K562 (cell line): ENCODE data around the gene METTL25B. TPM values are rescaled to one million over a fixed set of nuclear protein-coding genes. Genes with fewer than 3 reads are reported as not detected.
A peak's percentile ranks its signal among the peaks of the same experiment; 100 is the strongest.

ENCODE experiments used
- CAMTA2 ChIP-seq: fragments of 250-450 bp; sonication (Bioruptor Pico); conservative IDR thresholded peaks from 2 replicates; pipeline ENCODE4 v1.5.1; 2022
- MBD2 ChIP-seq: sonication (generic); IDR thresholded peaks from 2 replicates; pipeline ENCODE4 v1.6.1; 2016; ENCODE audit warnings: low read depth, borderline replicate concordance
- PML ChIP-seq: IDR thresholded peaks from 2 replicates; pipeline ENCODE4 v1.6.1; 2012; ENCODE audit warnings: low read length, inconsistent platforms
- SIN3A ChIP-seq, 2 experiments: fragments of 150-350 bp in 1 of 2; IDR thresholded peaks; 2 replicates each; pipeline ENCODE4 v1.6.1; 2011 to 2016; ENCODE audit warnings: borderline replicate concordance in 2 of 2, low read depth in 2 of 2, low read length in 2 of 2, mild to moderate bottlenecking in 2 of 2, moderate library complexity in 2 of 2; ENCODE audit not compliant: control insufficient read depth in 1 of 2
- TAF7 ChIP-seq: fragments of 450-650 bp; IDR thresholded peaks from 2 replicates; pipeline ENCODE4 v1.6.1; 2016; ENCODE audit warnings: missing genetic modification characterization, missing compliant biosample characterization
- ZFP1 ChIP-seq: fragments of 450-650 bp; formaldehyde crosslinking; IDR thresholded peaks from 2 replicates; pipeline ENCODE4 v1.4.0; 2020; ENCODE audit warnings: mild to moderate bottlenecking, mixed read lengths
- ZNF23 ChIP-seq: fragments of 250-450 bp; sonication (Bioruptor Pico); IDR thresholded peaks from 2 replicates; pipeline ENCODE4 v1.4.0; 2020; ENCODE audit warnings: mild to moderate bottlenecking
- ZNF239 ChIP-seq: fragments of 250-450 bp; sonication (Bioruptor Pico); IDR thresholded peaks from 2 replicates; pipeline ENCODE4 v1.4.0; 2020; ENCODE audit warnings: mild to moderate bottlenecking
- polyA plus RNA-seq, 8 experiments: library from polyadenylated mRNA; depleted of rRNA in 4 of 8; stranded (reverse) in 5 of 8; unstranded in 3 of 8; fragments of >200 nt; fragmentation: Nextera tagmentation in 2 of 8; fragmentation: Illumina TruSeq in 1 of 8; extraction: Ambion mirVana in 2 of 8; extraction: Trizol in 1 of 8; gene quantifications; 2 replicates each; pipeline versions ENCODE4 v1.2.1 to v1.2.3, GENCODE V29; 2011 to 2014; ENCODE audit warnings: inconsistent platforms in 1 of 8, missing spikeins in 1 of 8
- total RNA-seq, 7 experiments: library from RNA; depleted of rRNA in 6 of 7; stranded (reverse); fragments of >200 nt in 6 of 7; fragmentation: Illumina TruSeq in 2 of 7; extraction: Trizol in 2 of 7; gene quantifications; 2 replicates each; pipeline versions ENCODE4 v1.2.1 to v1.2.3, GENCODE V29; 2011 to 2021; ENCODE audit warnings: low replicate concordance in 1 of 7
- TF ChIP-seq, protein P1 (sequence below): sonication (generic); formaldehyde crosslinking; IDR thresholded peaks from 2 replicates; pipeline ENCODE4 v1.8.1; 2023; ENCODE audit warnings: mild to moderate bottlenecking, missing genetic modification reagents
- TF ChIP-seq, protein P2 (sequence below): sonication (generic); formaldehyde crosslinking; IDR thresholded peaks from 2 replicates; pipeline ENCODE4 v1.8.0; 2022; ENCODE audit warnings: missing genetic modification reagents, mild to moderate bottlenecking, moderate library complexity, borderline replicate concordance
- TF ChIP-seq, protein P3 (sequence below), 3 experiments: fragments of 200-800 bp in 1 of 3; fragments of 250-450 bp in 1 of 3; fragments of 450-650 bp in 1 of 3; sonication (Bioruptor Pico) in 1 of 3; sonication (Bioruptor generic) in 1 of 3; formaldehyde crosslinking in 1 of 3; IDR thresholded peaks; 2 replicates each; pipeline versions ENCODE4 v1.6.1 to v1.8.0; 2016 to 2022; ENCODE audit warnings: mild to moderate bottlenecking in 2 of 3, missing genetic modification characterization in 2 of 3, missing compliant biosample characterization in 1 of 3, moderate library complexity in 1 of 3
- TF ChIP-seq, protein P4 (sequence below): sonication (generic); formaldehyde crosslinking; IDR thresholded peaks from 2 replicates; pipeline ENCODE4 v1.8.0; 2022; ENCODE audit warnings: missing genetic modification reagents, mild to moderate bottlenecking, borderline replicate concordance
- TF ChIP-seq, protein P5 (sequence below): fragments of 250-450 bp; sonication (Bioruptor Pico); IDR thresholded peaks from 2 replicates; pipeline ENCODE4 v1.4.0; 2020; ENCODE audit warnings: mild to moderate bottlenecking, moderate library complexity

The METTL25B gene
- total and polyA plus RNA-seq, 9 of the 15 experiments (the other 6 are each of a cell fraction or from before 2014, with no cell fraction given), result 7.7 to 48.3 (median 33.1) TPM

DNA sequence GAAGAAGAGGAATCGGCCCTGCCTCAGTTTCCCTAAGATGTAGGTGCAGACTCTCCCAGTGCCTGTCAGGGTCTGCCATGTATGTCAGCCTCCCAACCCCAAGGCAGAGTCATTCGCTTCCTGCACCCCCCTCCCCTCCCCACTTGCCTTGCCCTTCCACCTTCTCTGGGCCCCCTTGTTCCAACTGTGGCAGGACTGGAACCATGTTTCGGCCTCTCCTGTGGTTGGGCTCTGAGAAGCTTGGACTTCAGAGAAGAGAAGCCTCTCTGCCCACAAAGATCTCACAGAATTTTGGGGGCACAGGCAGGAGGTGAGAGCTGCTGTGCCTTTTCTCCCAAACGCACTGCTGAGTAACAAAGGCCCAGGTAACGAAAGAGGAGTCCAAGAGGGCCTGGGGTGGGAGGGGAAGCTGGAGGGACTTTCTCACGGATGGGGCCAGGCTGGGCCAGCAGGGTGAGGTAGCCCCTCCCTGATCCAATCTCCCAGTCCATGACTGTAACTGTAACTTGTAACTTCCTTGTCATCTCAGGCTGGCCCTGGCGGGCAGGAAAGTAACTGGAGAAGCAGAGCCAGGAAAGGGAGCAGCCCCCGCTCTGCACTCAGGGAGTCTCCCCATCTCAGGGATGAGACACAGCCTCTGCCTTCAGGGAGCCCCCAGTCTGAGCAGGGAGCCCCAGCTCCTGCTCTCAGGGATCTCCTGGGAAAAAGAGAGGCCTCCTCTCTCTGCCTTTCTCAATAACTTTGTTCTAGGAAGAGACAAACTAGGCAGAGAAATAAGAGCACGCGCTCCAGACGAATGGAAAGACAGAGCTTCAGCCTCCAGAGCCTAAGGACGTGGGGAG lies 34.2 kb upstream of the METTL25B start (continued):
- TF ChIP-seq, protein P1, sequence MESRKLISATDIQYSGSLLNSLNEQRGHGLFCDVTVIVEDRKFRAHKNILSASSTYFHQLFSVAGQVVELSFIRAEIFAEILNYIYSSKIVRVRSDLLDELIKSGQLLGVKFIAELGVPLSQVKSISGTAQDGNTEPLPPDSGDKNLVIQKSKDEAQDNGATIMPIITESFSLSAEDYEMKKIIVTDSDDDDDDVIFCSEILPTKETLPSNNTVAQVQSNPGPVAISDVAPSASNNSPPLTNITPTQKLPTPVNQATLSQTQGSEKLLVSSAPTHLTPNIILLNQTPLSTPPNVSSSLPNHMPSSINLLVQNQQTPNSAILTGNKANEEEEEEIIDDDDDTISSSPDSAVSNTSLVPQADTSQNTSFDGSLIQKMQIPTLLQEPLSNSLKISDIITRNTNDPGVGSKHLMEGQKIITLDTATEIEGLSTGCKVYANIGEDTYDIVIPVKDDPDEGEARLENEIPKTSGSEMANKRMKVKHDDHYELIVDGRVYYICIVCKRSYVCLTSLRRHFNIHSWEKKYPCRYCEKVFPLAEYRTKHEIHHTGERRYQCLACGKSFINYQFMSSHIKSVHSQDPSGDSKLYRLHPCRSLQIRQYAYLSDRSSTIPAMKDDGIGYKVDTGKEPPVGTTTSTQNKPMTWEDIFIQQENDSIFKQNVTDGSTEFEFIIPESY (CRISPR knock-in tag), result peak; percentile 46; the same call in 1 of the 2 replicates
- no peak for TF ChIP-seq TAF7 (tag)
- TF ChIP-seq ZNF239 (CRISPR knock-in tag), result peak; percentile 59; the same call in 1 of the 2 replicates
- TF ChIP-seq, protein P2, sequence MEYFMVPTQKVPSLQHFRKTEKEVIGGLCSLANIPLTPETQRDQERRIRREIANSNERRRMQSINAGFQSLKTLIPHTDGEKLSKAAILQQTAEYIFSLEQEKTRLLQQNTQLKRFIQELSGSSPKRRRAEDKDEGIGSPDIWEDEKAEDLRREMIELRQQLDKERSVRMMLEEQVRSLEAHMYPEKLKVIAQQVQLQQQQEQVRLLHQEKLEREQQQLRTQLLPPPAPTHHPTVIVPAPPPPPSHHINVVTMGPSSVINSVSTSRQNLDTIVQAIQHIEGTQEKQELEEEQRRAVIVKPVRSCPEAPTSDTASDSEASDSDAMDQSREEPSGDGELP (CRISPR knock-in tag), result peak; percentile 70; the same call in 1 of the 2 replicates
- no peak for TF ChIP-seq CAMTA2 (CRISPR knock-in tag)
- no peak for TF ChIP-seq MBD2
- TF ChIP-seq PML, result peak; percentile 24; the same call in 1 of the 2 replicates
- TF ChIP-seq, protein P3, sequence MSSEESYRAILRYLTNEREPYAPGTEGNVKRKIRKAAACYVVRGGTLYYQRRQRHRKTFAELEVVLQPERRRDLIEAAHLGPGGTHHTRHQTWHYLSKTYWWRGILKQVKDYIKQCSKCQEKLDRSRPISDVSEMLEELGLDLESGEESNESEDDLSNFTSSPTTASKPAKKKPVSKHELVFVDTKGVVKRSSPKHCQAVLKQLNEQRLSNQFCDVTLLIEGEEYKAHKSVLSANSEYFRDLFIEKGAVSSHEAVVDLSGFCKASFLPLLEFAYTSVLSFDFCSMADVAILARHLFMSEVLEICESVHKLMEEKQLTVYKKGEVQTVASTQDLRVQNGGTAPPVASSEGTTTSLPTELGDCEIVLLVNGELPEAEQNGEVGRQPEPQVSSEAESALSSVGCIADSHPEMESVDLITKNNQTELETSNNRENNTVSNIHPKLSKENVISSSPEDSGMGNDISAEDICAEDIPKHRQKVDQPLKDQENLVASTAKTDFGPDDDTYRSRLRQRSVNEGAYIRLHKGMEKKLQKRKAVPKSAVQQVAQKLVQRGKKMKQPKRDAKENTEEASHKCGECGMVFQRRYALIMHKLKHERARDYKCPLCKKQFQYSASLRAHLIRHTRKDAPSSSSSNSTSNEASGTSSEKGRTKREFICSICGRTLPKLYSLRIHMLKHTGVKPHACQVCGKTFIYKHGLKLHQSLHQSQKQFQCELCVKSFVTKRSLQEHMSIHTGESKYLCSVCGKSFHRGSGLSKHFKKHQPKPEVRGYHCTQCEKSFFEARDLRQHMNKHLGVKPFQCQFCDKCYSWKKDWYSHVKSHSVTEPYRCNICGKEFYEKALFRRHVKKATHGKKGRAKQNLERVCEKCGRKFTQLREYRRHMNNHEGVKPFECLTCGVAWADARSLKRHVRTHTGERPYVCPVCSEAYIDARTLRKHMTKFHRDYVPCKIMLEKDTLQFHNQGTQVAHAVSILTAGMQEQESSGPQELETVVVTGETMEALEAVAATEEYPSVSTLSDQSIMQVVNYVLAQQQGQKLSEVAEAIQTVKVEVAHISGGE (CRISPR knock-in tag; IDR thresholded peaks at IDR 0.05), result no peak; a peak in 1 of 6 replicates
- no peak for TF ChIP-seq ZNF23
- TF ChIP-seq, protein P4, sequence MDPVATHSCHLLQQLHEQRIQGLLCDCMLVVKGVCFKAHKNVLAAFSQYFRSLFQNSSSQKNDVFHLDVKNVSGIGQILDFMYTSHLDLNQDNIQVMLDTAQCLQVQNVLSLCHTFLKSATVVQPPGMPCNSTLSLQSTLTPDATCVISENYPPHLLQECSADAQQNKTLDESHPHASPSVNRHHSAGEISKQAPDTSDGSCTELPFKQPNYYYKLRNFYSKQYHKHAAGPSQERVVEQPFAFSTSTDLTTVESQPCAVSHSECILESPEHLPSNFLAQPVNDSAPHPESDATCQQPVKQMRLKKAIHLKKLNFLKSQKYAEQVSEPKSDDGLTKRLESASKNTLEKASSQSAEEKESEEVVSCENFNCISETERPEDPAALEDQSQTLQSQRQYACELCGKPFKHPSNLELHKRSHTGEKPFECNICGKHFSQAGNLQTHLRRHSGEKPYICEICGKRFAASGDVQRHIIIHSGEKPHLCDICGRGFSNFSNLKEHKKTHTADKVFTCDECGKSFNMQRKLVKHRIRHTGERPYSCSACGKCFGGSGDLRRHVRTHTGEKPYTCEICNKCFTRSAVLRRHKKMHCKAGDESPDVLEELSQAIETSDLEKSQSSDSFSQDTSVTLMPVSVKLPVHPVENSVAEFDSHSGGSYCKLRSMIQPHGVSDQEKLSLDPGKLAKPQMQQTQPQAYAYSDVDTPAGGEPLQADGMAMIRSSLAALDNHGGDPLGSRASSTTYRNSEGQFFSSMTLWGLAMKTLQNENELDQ, result no peak
- TF ChIP-seq SIN3A (IDR thresholded peaks at IDR 0.05; ENCODE audit: borderline replicate concordance in 2 of 2, control insufficient read depth in 1 of 2, low read depth in 2 of 2, low read length in 2 of 2), result no peak
- TF ChIP-seq, protein P5, sequence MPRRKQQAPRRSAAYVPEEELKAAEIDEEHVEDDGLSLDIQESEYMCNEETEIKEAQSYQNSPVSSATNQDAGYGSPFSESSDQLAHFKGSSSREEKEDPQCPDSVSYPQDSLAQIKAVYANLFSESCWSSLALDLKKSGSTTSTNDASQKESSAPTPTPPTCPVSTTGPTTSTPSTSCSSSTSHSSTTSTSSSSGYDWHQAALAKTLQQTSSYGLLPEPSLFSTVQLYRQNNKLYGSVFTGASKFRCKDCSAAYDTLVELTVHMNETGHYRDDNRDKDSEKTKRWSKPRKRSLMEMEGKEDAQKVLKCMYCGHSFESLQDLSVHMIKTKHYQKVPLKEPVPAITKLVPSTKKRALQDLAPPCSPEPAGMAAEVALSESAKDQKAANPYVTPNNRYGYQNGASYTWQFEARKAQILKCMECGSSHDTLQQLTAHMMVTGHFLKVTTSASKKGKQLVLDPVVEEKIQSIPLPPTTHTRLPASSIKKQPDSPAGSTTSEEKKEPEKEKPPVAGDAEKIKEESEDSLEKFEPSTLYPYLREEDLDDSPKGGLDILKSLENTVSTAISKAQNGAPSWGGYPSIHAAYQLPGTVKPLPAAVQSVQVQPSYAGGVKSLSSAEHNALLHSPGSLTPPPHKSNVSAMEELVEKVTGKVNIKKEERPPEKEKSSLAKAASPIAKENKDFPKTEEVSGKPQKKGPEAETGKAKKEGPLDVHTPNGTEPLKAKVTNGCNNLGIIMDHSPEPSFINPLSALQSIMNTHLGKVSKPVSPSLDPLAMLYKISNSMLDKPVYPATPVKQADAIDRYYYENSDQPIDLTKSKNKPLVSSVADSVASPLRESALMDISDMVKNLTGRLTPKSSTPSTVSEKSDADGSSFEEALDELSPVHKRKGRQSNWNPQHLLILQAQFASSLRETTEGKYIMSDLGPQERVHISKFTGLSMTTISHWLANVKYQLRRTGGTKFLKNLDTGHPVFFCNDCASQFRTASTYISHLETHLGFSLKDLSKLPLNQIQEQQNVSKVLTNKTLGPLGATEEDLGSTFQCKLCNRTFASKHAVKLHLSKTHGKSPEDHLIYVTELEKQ (CRISPR knock-in tag), result no peak
- no peak for TF ChIP-seq ZFP1 (CRISPR knock-in tag)
